GM21381 (cell line): ENCODE results near the gene NAGA.
"Not testable (repeated sequence)": the region's sequence is repeated elsewhere in the genome, so short reads cannot be mapped to it uniquely, and the experiment has no call there.

ENCODE experiments used
- ATAC-seq: cut with Tn5 transposase; IDR thresholded peaks from one replicate; pipeline ENCODE4 v1.9.1; 2021; ENCODE audit warnings: mild to moderate bottlenecking, moderate library complexity; ENCODE audit not compliant: unreplicated experiment

Gene NAGA

GRCh38 chr22:42076764-42077485 lies 6.3 kb upstream of the NAGA start:
- ATAC-seq, result no peak

- ATAC-seq, result no peak
Measured at GRCh38 chr22:42074846-42075676, 4.4 kb upstream of the NAGA start.

GRCh38 chr22:42074132-42074811 lies 3.7 kb upstream of the NAGA start, which contains the start of gene PHETA2:
Gene PHETA2, plus strand, starts transcription at chr22:42074248. Its CDS starts 3,046 bp downstream, at chr22:42077294.
- ATAC-seq, result no peak

- ATAC-seq, result no peak
Measured at GRCh38 chr22:42073621-42074041, 3.0 kb upstream of the NAGA start.

- ATAC-seq, result no peak
Measured at GRCh38 chr22:42072606-42073330, 2.2 kb upstream of the NAGA start.

- ATAC-seq, result not testable (repeated sequence)
Measured at GRCh38 chr22:42071508-42071907, 896 bp upstream of the NAGA start.

GRCh38 chr22:42069801-42070516 lies 653 bp downstream of the NAGA start:
- ATAC-seq, result no peak

GRCh38 chr22:42068291-42068690 lies 2.3 kb downstream of the NAGA start:
- ATAC-seq, result no peak

GRCh38 chr22:42067671-42068251 lies 2.9 kb downstream of the NAGA start:
- no peak for ATAC-seq

GRCh38 chr22:42066937-42067336 lies 3.7 kb downstream of the NAGA start:
- ATAC-seq, result no peak

GRCh38 chr22:42066126-42066761 lies 4.4 kb downstream of the NAGA start:
- no peak for ATAC-seq

GRCh38 chr22:42065438-42066125 lies 5.0 kb downstream of the NAGA start:
- ATAC-seq, result no peak

GRCh38 chr22:42064629-42065028 lies 6.0 kb downstream of the NAGA start:
- ATAC-seq, result no peak

GRCh38 chr22:42062506-42063170 lies 8.0 kb downstream of the NAGA start:
- no peak for ATAC-seq

GRCh38 chr22:42061041-42061440 lies 9.6 kb downstream of the NAGA start:
- ATAC-seq, result no peak

- no peak for ATAC-seq
Measured at GRCh38 chr22:42060489-42060888, 10.1 kb downstream of the NAGA start.

- ATAC-seq, result no peak
Measured at GRCh38 chr22:42056757-42057511, 13.7 kb downstream of the NAGA start.

- no peak for ATAC-seq
Measured at GRCh38 chr22:42052765-42053164, 17.8 kb downstream of the NAGA start.
